Endodermal cell (in vitro differentiated cells): ENCODE data around the gene HMGCR. TPM values are rescaled to one million over a fixed set of nuclear protein-coding genes. Genes with fewer than 3 reads are reported as not detected.

Experiments used
- DNase-seq: peaks from one replicate; pipeline ENCODE4 v3.0.0-alpha.2; 2017
- H3K27ac ChIP-seq: 2 replicates; pipeline ENCODE4 v1.5.1; 2013; ENCODE audit warnings: mild to moderate bottlenecking, low read depth, low read length, moderate library complexity
- H3K27me3 ChIP-seq: 2 replicates; pipeline ENCODE4 v1.6.1; 2013; ENCODE audit warnings: mild to moderate bottlenecking, low read length, moderate library complexity; ENCODE audit not compliant: insufficient read depth, control insufficient read depth, poor library complexity, severe bottlenecking
- H3K36me3 ChIP-seq: 2 replicates; pipeline ENCODE4 v1.7.0; 2013; ENCODE audit warnings: mild to moderate bottlenecking, low read length, moderate library complexity; ENCODE audit not compliant: control insufficient read depth, insufficient read depth
- H3K4me1 ChIP-seq: one replicate; pipeline ENCODE4 v1.7.0; 2013; ENCODE audit warnings: low read length; ENCODE audit not compliant: control insufficient read depth, insufficient read depth
- H3K4me3 ChIP-seq: 2 replicates; pipeline ENCODE4 v1.5.1; 2013; ENCODE audit warnings: mild to moderate bottlenecking, low read length, moderate library complexity
- H3K9ac ChIP-seq: 2 replicates; pipeline ENCODE4 v1.6.1; 2013; ENCODE audit warnings: mild to moderate bottlenecking, low read length, moderate library complexity; ENCODE audit not compliant: poor library complexity, severe bottlenecking; ENCODE audit errors: extremely low read depth
- H3K9me3 ChIP-seq: 2 replicates; pipeline ENCODE4 v1.6.1; 2013; ENCODE audit warnings: mild to moderate bottlenecking, low read length, moderate library complexity; ENCODE audit not compliant: control insufficient read depth
- H3K27ac Mint-ChIP-seq: 2 replicates; pipeline ENCODE4 v1.8.0; 2020; ENCODE audit warnings: mixed read lengths
- H3K27me3 Mint-ChIP-seq: 2 replicates; pipeline ENCODE4 v1.8.0; 2021; ENCODE audit warnings: mild to moderate bottlenecking, mixed read lengths; ENCODE audit not compliant: insufficient read depth
- H3K36me3 Mint-ChIP-seq: 2 replicates; pipeline ENCODE4 v1.8.0; 2020; ENCODE audit warnings: low read depth, mixed read lengths
- H3K4me1 Mint-ChIP-seq: 2 replicates; pipeline ENCODE4 v1.8.0; 2020; ENCODE audit warnings: mixed read lengths
- H3K4me3 Mint-ChIP-seq: 2 replicates; pipeline ENCODE4 v1.8.0; 2020; ENCODE audit warnings: mild to moderate bottlenecking, moderate library complexity, mixed read lengths
- H3K9me3 Mint-ChIP-seq: 2 replicates; pipeline ENCODE4 v1.8.0; 2020; ENCODE audit warnings: mild to moderate bottlenecking, mixed read lengths
- WGBS, 2 experiments: methylation state at CpG; one replicate each; pipeline versions ENCODE4 v1.1.5 to v1.1.7; 2013; ENCODE audit warnings: missing lambda C conversion rate in 2 of 2, mixed read lengths in 1 of 2; ENCODE audit not compliant: insufficient coverage in 1 of 2, insufficient read length in 1 of 2; 5-methylcytosine and 5-hydroxymethylcytosine counted together
- total RNA-seq, 2 donors: library from RNA; stranded (reverse); fragmentation: NEBNext Ultra II Directional in 1 of 2; extraction: Animal tissue kit (Norgen Biotek cat#: 25700) in 1 of 2; gene quantifications; 2 replicates in 1 of 2; 3 replicates in 1 of 2; pipeline ENCODE4 v1.2.1, GENCODE V29; 2021
- TF ChIP-seq, protein P1 (sequence below): fragments of 200-600 bp; sonication (generic); conservative IDR thresholded peaks from 2 replicates; pipeline ENCODE4 v1.5.0; 2021; ENCODE audit warnings: antibody characterized with exemption, mild to moderate bottlenecking

HMGCR gene
- total RNA-seq, 2 donors from 2014 or later: 114 to 162 TPM

DNA sequence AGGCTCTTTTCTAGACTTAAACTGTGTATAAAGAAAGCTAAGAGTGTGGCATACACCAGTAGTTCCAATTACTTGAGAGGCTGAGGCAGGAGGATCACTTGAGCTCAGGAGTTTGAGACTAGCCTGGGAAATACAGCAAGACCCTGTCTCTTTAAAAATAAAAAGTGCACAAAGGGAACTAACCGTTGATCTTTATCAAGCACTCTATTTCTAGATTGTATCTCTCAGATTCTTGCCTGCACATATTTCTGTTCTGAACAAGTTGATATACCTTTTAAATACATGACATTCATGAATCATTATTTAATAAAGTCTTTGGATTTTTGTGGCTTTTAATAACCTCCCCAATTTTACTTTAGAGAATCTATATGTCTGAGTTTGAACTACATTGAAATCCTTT lies 47.2 kb downstream of the HMGCR start:
- Histone ChIP-seq H3K4me3 (no peak overlapping the region), H3K27ac (no peak overlapping the region), H3K9ac (no peak overlapping the region), H3K4me1 (no peaks in the 10 kb centered on the region), H3K27me3 (no peaks in the 10 kb centered on the region), H3K9me3 (no peaks in the 10 kb centered on the region), H3K36me3 (peaks cover 78% of the 10 kb centered on the region)
- Mint-ChIP-seq H3K27me3 (no peaks in the 10 kb centered on the region), H3K4me1 (no peaks in the 10 kb centered on the region), H3K4me3 (no peak overlapping the region), H3K27ac (no peak overlapping the region), H3K36me3 (peaks cover 57% of the 10 kb centered on the region), H3K9me3 (no peaks in the 10 kb centered on the region)
- DNase-seq: no peak
- TF ChIP-seq, protein P1, sequence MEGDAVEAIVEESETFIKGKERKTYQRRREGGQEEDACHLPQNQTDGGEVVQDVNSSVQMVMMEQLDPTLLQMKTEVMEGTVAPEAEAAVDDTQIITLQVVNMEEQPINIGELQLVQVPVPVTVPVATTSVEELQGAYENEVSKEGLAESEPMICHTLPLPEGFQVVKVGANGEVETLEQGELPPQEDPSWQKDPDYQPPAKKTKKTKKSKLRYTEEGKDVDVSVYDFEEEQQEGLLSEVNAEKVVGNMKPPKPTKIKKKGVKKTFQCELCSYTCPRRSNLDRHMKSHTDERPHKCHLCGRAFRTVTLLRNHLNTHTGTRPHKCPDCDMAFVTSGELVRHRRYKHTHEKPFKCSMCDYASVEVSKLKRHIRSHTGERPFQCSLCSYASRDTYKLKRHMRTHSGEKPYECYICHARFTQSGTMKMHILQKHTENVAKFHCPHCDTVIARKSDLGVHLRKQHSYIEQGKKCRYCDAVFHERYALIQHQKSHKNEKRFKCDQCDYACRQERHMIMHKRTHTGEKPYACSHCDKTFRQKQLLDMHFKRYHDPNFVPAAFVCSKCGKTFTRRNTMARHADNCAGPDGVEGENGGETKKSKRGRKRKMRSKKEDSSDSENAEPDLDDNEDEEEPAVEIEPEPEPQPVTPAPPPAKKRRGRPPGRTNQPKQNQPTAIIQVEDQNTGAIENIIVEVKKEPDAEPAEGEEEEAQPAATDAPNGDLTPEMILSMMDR: no peak
- WGBS, 2 experiments: 100% methylated on average over 1 of the region's 1 CpG

DNA sequence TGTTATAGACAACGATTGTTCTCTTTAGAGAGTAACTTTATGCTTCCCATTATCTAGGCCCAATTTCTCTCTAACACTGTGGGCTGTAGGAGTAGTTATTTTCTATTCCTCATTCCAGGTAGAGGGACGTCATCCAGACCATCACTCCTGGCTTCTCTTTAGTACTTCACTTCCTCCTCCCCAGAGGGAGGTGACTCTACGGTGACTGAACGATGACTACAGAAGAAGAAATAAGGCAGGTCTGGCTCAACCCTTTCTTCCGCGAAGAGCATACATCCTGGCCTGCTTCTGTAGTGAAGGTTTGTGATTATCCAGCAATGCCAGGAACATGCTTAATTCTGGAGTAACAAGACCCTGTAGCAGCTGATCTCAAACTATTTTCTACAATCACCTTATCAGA lies 50.8 kb downstream of the HMGCR start:
- Mint-ChIP-seq H3K9me3 (no peaks in the 10 kb centered on the region), H3K36me3 (peaks cover 42% of the 10 kb centered on the region), H3K27me3 (no peaks in the 10 kb centered on the region), H3K27ac (no peak overlapping the region), H3K4me1 (no peaks in the 10 kb centered on the region), H3K4me3 (no peak overlapping the region)
- 96% methylated on average over 6 of the region's 6 CpGs; no CpG with 5 or more reads in 1 of the 2 experiments for WGBS, 2 experiments
- TF ChIP-seq, protein P1: no peak
- no peaks in the 10 kb centered on the region for H3K27me3 ChIP-seq
- peaks cover 57% of the 10 kb centered on the region for H3K36me3 ChIP-seq
- H3K27ac ChIP-seq: no peak overlapping the region
- no peaks in the 10 kb centered on the region for H3K4me1 ChIP-seq
- H3K9me3 ChIP-seq: no peaks in the 10 kb centered on the region
- no peak overlapping the region for H3K9ac ChIP-seq
- H3K4me3 ChIP-seq: no peak overlapping the region
- no peak for DNase-seq

DNA sequence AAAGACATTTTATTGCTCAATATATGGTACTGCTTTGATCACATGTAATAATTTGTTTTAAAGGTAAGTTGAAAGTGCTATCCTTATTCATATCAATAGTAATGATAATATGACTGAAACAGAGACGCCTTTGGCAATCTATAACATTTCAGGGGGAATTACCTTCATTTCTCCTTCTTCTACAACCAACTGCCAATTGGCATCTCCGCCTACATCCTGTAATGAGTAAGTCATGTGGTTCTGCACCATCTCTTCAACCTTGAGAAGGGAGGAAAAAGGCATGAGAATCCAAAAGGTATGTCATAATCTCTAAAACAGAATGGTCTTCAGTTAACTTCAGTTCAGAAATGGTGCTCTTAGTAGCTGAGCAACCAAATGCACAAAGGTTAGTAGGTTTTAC lies 52.4 kb downstream of the HMGCR start:
- TF ChIP-seq, protein P1: no peak
- 90% methylated on average over 2 of the region's 2 CpGs; no CpG with 5 or more reads in 1 of the 2 experiments for WGBS, 2 experiments

More for the DNA sequence above, 52.4 kb downstream of the HMGCR start:
- H3K27me3 Mint-ChIP-seq: no peaks in the 10 kb centered on the region
- H3K27ac Mint-ChIP-seq: no peak overlapping the region
- no peaks in the 10 kb centered on the region for H3K9me3 Mint-ChIP-seq
- no peak overlapping the region for H3K4me3 Mint-ChIP-seq
- Histone ChIP-seq H3K4me1 (no peaks in the 10 kb centered on the region), H3K4me3 (no peak overlapping the region), H3K27me3 (no peaks in the 10 kb centered on the region), H3K9me3 (no peaks in the 10 kb centered on the region), H3K36me3 (peaks cover 54% of the 10 kb centered on the region), H3K9ac (no peak overlapping the region), H3K27ac (no peak overlapping the region)
- no peaks in the 10 kb centered on the region for H3K4me1 Mint-ChIP-seq
- H3K36me3 Mint-ChIP-seq: peaks cover 42% of the 10 kb centered on the region
- no peak for DNase-seq
